Measurements from ENCODE around the gene RPL28. TPM values are rescaled to one million over a fixed set of nuclear protein-coding genes. Genes with fewer than 3 reads are reported as not detected.

RPL28 gene
- total and polyA plus RNA-seq, 10 of the 15 experiments (the other 5 are each of a cell fraction or from before 2014, with no cell fraction given), result 260 to 3,542 (median 891) TPM

DNA sequence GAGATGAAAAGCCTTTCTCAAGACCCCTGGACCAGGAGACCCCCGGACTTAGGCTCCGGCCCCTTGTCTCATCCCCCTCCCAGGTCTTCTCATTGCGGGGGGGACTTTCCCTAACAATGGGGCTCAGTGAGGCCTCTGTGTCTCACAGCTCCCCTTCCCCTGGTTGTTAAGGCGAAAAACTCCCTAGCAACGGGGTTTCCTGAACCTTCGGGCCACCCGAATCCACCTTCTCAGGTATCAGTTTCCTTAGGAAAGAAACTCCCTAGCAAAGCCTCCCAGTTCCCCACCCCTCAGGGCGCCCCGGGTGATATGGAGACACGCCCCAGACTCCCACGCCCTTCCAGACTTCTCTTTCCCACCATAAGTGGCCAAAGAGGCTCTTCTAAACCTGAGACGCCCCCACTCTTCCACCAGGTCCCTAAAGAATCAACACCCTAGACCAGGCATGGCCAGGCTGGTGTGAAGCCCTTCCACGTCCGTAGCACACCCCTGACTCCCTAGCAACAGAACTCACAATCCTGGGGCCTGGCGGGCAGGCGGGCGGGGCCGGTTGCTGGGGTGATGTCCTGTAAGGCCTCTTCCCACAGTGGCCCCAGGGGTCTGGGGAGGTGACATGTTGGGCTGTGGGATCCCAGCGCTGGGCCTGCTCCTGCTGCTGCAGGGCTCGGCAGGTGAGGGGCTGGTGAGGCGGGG lies 9.3 kb upstream of the RPL28 start, which contains the start of gene TMEM190:
Gene TMEM190, plus strand, starts transcription at position 586 of the 693 bp plus-strand sequence. Its CDS starts 28 bp downstream, at position 614.
- DNase-seq (ENCODE audit: low read depth, low spot score) (no peak), FAIRE-seq (no peak), ATAC-seq (no peak)
- no peaks in the 10 kb centered on the region for H3K9me3 ChIP-seq (replicated peaks; ENCODE audit: control insufficient read depth, insufficient read depth, low read length)
- in situ Hi-C loops (cut with MboI), result no loop called here
- POLR2A ChIA-PET, result no interaction called here
- no peak within 1 kb of the TSS for H3K4me2 ChIP-seq (ENCODE audit: control insufficient read depth, insufficient read depth)
- WGBS (ENCODE audit: insufficient coverage, insufficient replicate concordance, low lambda C conversion rate, missing lambda C conversion rate), result 38% methylated on average over 19 of the region's 21 CpGs
- H3K9ac ChIP-seq (ENCODE audit: control insufficient read depth, insufficient read depth, low read length), result no peak within 1 kb of the TSS
- no peaks in the 10 kb centered on the region for H3K27me3 ChIP-seq (replicated peaks in 1 of 2; ENCODE audit: control insufficient read depth in 2 of 2, insufficient read depth in 2 of 2, low read length in 1 of 2)
- no peak for TF ChIP-seq SIN3A (IDR thresholded peaks at IDR 0.05; ENCODE audit: low read depth, low read length)
- TF ChIP-seq, protein P1, sequence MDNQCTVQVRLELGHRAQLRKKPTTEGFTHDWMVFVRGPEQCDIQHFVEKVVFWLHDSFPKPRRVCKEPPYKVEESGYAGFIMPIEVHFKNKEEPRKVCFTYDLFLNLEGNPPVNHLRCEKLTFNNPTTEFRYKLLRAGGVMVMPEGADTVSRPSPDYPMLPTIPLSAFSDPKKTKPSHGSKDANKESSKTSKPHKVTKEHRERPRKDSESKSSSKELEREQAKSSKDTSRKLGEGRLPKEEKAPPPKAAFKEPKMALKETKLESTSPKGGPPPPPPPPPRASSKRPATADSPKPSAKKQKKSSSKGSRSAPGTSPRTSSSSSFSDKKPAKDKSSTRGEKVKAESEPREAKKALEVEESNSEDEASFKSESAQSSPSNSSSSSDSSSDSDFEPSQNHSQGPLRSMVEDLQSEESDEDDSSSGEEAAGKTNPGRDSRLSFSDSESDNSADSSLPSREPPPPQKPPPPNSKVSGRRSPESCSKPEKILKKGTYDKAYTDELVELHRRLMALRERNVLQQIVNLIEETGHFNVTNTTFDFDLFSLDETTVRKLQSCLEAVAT (IDR thresholded peaks at IDR 0.05), result no peak
- no peak for TF ChIP-seq TCF3 (IDR thresholded peaks at IDR 0.05; ENCODE audit: borderline replicate concordance, insufficient read depth, low read depth, low read length)
- TF ChIP-seq KLF5 (IDR thresholded peaks at IDR 0.05; ENCODE audit: partially characterized antibody), result no peak
- TF ChIP-seq ZNF207 (IDR thresholded peaks at IDR 0.05; ENCODE audit: borderline replicate concordance), result no peak
- no peak for TF ChIP-seq MYC (IDR thresholded peaks at IDR 0.05; ENCODE audit: insufficient read depth, insufficient read length, insufficient replicate concordance, low read length, severe bottlenecking)
- no peak for TF ChIP-seq DPF2 (IDR thresholded peaks at IDR 0.05)
- no peak for TF ChIP-seq EZH2 (IDR thresholded peaks at IDR 0.05; ENCODE audit: borderline replicate concordance, control insufficient read depth, low read depth, low read length)
- no peak for TF ChIP-seq POLR2AphosphoS5 (IDR thresholded peaks at IDR 0.05; ENCODE audit: low read length)
- no peak for TF ChIP-seq WRNIP1 (IDR thresholded peaks at IDR 0.05; ENCODE audit: borderline replicate concordance, low read depth, low read length)
- TF ChIP-seq, protein P2, sequence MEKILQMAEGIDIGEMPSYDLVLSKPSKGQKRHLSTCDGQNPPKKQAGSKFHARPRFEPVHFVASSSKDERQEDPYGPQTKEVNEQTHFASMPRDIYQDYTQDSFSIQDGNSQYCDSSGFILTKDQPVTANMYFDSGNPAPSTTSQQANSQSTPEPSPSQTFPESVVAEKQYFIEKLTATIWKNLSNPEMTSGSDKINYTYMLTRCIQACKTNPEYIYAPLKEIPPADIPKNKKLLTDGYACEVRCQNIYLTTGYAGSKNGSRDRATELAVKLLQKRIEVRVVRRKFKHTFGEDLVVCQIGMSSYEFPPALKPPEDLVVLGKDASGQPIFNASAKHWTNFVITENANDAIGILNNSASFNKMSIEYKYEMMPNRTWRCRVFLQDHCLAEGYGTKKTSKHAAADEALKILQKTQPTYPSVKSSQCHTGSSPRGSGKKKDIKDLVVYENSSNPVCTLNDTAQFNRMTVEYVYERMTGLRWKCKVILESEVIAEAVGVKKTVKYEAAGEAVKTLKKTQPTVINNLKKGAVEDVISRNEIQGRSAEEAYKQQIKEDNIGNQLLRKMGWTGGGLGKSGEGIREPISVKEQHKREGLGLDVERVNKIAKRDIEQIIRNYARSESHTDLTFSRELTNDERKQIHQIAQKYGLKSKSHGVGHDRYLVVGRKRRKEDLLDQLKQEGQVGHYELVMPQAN (conservative IDR thresholded peaks at IDR 0.05), result no peak
- TF ChIP-seq NR2F1 (conservative IDR thresholded peaks at IDR 0.05), result no peak
- TF ChIP-seq KAT2A (conservative IDR thresholded peaks at IDR 0.05; ENCODE audit: control insufficient read depth, low read depth, low read length), result no peak
- TF ChIP-seq, protein P3, sequence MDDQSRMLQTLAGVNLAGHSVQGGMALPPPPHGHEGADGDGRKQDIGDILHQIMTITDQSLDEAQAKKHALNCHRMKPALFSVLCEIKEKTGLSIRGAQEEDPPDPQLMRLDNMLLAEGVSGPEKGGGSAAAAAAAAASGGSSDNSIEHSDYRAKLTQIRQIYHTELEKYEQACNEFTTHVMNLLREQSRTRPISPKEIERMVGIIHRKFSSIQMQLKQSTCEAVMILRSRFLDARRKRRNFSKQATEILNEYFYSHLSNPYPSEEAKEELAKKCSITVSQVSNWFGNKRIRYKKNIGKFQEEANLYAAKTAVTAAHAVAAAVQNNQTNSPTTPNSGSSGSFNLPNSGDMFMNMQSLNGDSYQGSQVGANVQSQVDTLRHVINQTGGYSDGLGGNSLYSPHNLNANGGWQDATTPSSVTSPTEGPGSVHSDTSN (IDR thresholded peaks at IDR 0.05; ENCODE audit: insufficient replicate concordance, low read depth, low read length), result no peak
- TF ChIP-seq SREBF2 (IDR thresholded peaks at IDR 0.05; ENCODE audit: low read length), result no peak
- TF ChIP-seq MTA2 (IDR thresholded peaks at IDR 0.05; ENCODE audit: low read depth), result no peak
- H3K4me3 ChIP-seq, result no peak within 1 kb of the TSS
- CTCF ChIA-PET, result no interaction called here
- SMC1A ChIA-PET (ENCODE audit: uncharacterized antibody, unreplicated experiment), result no interaction called here
- intact Hi-C loops (cut with micrococcal nuclease; ENCODE audit: unreplicated experiment), result no loop called here
- H3K4me1 ChIP-seq (ENCODE audit: control insufficient read depth, insufficient read depth, low read length), result no peaks in the 10 kb centered on the region
- H3K36me3 ChIP-seq (ENCODE audit: control insufficient read depth in 2 of 2, insufficient read depth in 2 of 2, low read length in 1 of 2), result no peaks in the 10 kb centered on the region
- H4K20me1 ChIP-seq (ENCODE audit: control insufficient read depth, insufficient read depth), result no peaks in the 10 kb centered on the region
- RAD21 ChIA-PET (ENCODE audit: unreplicated experiment), result interaction anchor here (1.5 kb wide), 1 partner anchor 37 kb away, joined by 3 read pairs; the partner anchor contains the start of gene KMT5C
- no peaks in the 10 kb centered on the region for H3K79me2 ChIP-seq (ENCODE audit: control insufficient read depth, insufficient read depth, low read length)
- H2AFZ ChIP-seq (ENCODE audit: control insufficient read depth, low read depth, low read length), result no peak within 1 kb of the TSS
- no TSS peak for BruUV-seq (replicated peaks)
- no peak within 1 kb of the TSS for H3K27ac ChIP-seq (ENCODE audit: control insufficient read depth, insufficient read depth)
